ENCODE data around the gene SPSB3. TPM values are rescaled to one million over a fixed set of nuclear protein-coding genes. Genes with fewer than 3 reads are reported as not detected.

Gene SPSB3
- total and polyA plus RNA-seq, 2 experiments from 2014 or later = 27.1 to 34.7 TPM

DNA sequence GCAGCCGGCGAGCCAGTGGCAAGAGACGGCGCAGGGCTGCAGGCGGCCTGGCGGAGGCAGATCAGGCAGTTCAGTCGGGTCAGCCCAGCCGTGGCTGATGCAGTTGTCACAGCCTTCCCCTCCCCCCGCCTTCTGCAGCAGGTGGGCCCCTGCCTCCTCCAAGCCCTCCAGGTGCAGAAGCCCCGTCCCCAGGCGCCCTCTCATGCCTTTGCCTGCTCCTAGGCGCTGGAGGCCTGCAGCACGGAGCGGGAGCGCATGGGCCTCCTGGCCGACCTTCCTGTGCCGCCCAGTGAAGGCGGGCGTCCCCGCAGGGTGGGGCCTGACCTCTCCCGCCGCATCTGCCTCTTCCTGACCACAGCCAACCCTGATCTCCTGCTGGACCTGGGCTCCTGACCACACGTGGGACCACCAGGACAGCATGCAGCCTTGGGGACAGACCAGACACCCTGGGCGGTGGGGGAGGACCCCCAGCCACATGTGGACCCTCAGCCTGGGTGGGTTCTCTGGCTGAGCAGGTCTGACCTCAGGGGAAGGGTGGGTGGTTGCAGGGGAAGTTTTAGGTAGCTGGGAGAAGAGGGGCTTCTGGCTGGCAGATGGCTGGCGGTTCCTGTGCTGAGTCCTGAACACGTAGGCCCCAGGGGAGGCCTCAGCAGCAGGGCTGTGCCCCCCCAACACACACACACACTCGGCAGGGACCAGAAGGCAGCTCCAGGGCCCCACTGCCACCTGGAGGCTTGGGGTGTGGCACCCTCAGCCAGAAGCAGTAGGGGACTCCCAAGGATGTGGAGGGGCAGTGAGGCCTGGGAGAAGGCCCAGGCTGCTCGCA, 6.3 kb downstream of the SPSB3 start:
- TF ChIP-seq POLR2AphosphoS5 (IDR thresholded peaks at IDR 0.05; ENCODE audit: low read depth) (no peak), CTCF (conservative IDR thresholded peaks at IDR 0.05; ENCODE audit: low read depth in 2 of 2) (no peak), ZNF331 (CRISPR knock-in tag; IDR thresholded peaks at IDR 0.05; ENCODE audit: low read depth) (no peak), ZNF114 (CRISPR knock-in tag; IDR thresholded peaks at IDR 0.05) (no peak), EZH2 (IDR thresholded peaks at IDR 0.05; ENCODE audit: low read depth, unreplicated experiment) (no peak), EZH2phosphoT487 (IDR thresholded peaks at IDR 0.05; ENCODE audit: unreplicated experiment) (no peak)
- TF ChIP-seq, protein P1, sequence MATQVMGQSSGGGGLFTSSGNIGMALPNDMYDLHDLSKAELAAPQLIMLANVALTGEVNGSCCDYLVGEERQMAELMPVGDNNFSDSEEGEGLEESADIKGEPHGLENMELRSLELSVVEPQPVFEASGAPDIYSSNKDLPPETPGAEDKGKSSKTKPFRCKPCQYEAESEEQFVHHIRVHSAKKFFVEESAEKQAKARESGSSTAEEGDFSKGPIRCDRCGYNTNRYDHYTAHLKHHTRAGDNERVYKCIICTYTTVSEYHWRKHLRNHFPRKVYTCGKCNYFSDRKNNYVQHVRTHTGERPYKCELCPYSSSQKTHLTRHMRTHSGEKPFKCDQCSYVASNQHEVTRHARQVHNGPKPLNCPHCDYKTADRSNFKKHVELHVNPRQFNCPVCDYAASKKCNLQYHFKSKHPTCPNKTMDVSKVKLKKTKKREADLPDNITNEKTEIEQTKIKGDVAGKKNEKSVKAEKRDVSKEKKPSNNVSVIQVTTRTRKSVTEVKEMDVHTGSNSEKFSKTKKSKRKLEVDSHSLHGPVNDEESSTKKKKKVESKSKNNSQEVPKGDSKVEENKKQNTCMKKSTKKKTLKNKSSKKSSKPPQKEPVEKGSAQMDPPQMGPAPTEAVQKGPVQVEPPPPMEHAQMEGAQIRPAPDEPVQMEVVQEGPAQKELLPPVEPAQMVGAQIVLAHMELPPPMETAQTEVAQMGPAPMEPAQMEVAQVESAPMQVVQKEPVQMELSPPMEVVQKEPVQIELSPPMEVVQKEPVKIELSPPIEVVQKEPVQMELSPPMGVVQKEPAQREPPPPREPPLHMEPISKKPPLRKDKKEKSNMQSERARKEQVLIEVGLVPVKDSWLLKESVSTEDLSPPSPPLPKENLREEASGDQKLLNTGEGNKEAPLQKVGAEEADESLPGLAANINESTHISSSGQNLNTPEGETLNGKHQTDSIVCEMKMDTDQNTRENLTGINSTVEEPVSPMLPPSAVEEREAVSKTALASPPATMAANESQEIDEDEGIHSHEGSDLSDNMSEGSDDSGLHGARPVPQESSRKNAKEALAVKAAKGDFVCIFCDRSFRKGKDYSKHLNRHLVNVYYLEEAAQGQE (IDR thresholded peaks at IDR 0.05; ENCODE audit: unreplicated experiment) = no peak
- TF ChIP-seq, protein P2, sequence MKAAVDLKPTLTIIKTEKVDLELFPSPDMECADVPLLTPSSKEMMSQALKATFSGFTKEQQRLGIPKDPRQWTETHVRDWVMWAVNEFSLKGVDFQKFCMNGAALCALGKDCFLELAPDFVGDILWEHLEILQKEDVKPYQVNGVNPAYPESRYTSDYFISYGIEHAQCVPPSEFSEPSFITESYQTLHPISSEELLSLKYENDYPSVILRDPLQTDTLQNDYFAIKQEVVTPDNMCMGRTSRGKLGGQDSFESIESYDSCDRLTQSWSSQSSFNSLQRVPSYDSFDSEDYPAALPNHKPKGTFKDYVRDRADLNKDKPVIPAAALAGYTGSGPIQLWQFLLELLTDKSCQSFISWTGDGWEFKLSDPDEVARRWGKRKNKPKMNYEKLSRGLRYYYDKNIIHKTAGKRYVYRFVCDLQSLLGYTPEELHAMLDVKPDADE (IDR thresholded peaks at IDR 0.05) = no peak
- Mint-ChIP-seq H3K27me3 (ENCODE audit: insufficient read depth, low read depth, poor library complexity) (peaks cover 24% of the 10 kb centered on the region), H3K4me3 (no peak overlapping the region), H3K9me3 (peaks cover 4% of the 10 kb centered on the region; the same call in 2 of the 3 replicates), H3K36me3 (ENCODE audit: low read depth) (peaks cover 14% of the 10 kb centered on the region), H3K27ac (no peak overlapping the region), H3K4me1 (peaks cover 4% of the 10 kb centered on the region)
- peaks cover 10% of the 10 kb centered on the region; the same call in 1 of the 2 replicates for H3F3A ChIP-seq (replicated peaks; ENCODE audit: low read depth)
- no peak overlapping the region for H3K27ac ChIP-seq (ENCODE audit: low read depth)
- no peak for DNase-seq (ENCODE audit: low spot score)
- no peaks in the 10 kb centered on the region for H3K4me1 ChIP-seq (ENCODE audit: insufficient read depth)
- no peak for ATAC-seq
- peaks cover 15% of the 10 kb centered on the region for H3K79me2 ChIP-seq (replicated peaks; ENCODE audit: insufficient read depth)
- no peak overlapping the region for H2AFZ ChIP-seq
- no peaks in the 10 kb centered on the region for H3K36me3 ChIP-seq (ENCODE audit: insufficient read depth)
- no peak overlapping the region for H3K4me3 ChIP-seq
- peaks cover 13% of the 10 kb centered on the region; the same call in 1 of the 2 replicates for H4K20me1 ChIP-seq (replicated peaks; ENCODE audit: insufficient read depth)
- no peaks in the 10 kb centered on the region for H3K27me3 ChIP-seq (ENCODE audit: insufficient read depth)
- H3K9me2 ChIP-seq (ENCODE audit: insufficient read depth) = no peaks in the 10 kb centered on the region
- no peak overlapping the region for H3K4me2 ChIP-seq

Measured in GM23338 (cell line).